Activated CD8-positive, alpha-beta memory T cell treated with anti-CD3 and anti-CD28 coated beads for 36 hours (primary cell): Measurements from ENCODE around the gene DOCK3. TPM values are rescaled to one million over a fixed set of nuclear protein-coding genes. Genes with fewer than 3 reads are reported as not detected.

Experiments used
- CTCF ChIA-PET: fragments of 350-600 bp; sonication (Branson Sonifier 250); formaldehyde crosslinking; loops from one replicate; lab custom pipeline; 2021; ENCODE audit warnings: antibody characterized with exemption; lab: Charles Lee
- POLR2A ChIA-PET: fragments of 350-600 bp; sonication (Branson Sonifier 250); formaldehyde crosslinking; loops from one replicate; lab custom pipeline; 2021; ENCODE audit warnings: antibody characterized with exemption; lab: Charles Lee
- total RNA-seq, 2 experiments: library from RNA; stranded (reverse); gene quantifications; one replicate each; pipeline ENCODE4 v1.2.3, GENCODE V29; 2021

Gene DOCK3
- total RNA-seq, 2 experiments from 2014 or later: 2.1 to 2.5 TPM

- ChIA-PET POLR2A (no interaction called here), CTCF (no interaction called here)
Observed at GRCh38 chr3:51391075-51391565, 716.4 kb downstream of the DOCK3 start, which contains the start of gene RBM15B. RBM15B (plus strand) TSS chr3:51391285; CDS start chr3:51391400, 115 bp downstream.

GRCh38 chr3:51391566-51392354, 717.0 kb downstream of the DOCK3 start:
- ChIA-PET POLR2A (no interaction called here), CTCF (no interaction called here)

GRCh38 chr3:51392355-51393133, 717.8 kb downstream of the DOCK3 start:
- ChIA-PET CTCF (interaction anchor here (0.7 kb wide), 1 partner anchor 12 kb away, joined by 3 read pairs; no protein-coding TSS in a partner anchor), POLR2A (interaction anchor here (0.6 kb wide), 1 partner anchor 1133 kb away, joined by 3 read pairs; no protein-coding TSS in a partner anchor)

- ChIA-PET POLR2A (interaction anchor here (0.6 to 1.9 kb wide), 2 partner anchors 8 to 1134 kb away, joined by 3 to 9 read pairs; partner anchors contain the start of gene MANF), CTCF (interaction anchor here (0.7 kb wide), 1 partner anchor 11 kb away, joined by 3 read pairs; no protein-coding TSS in a partner anchor)
Observed at GRCh38 chr3:51393134-51393495, 718.4 kb downstream of the DOCK3 start.

GRCh38 chr3:51393564-51393963, 718.8 kb downstream of the DOCK3 start:
- ChIA-PET CTCF (no interaction called here), POLR2A (interaction anchor here (1.9 kb wide), 1 partner anchor 8 kb away, joined by 9 read pairs; the partner anchor contains the start of gene MANF)

GRCh38 chr3:51394541-51394940, 719.8 kb downstream of the DOCK3 start:
- ChIA-PET POLR2A (interaction anchor here (1.9 kb wide), 1 partner anchor 9 kb away, joined by 9 read pairs; the partner anchor contains the start of gene MANF), CTCF (interaction anchor here (0.5 to 1.2 kb wide), 2 partner anchors 21 to 68 kb away, joined by 3 to 5 read pairs; no protein-coding TSS in a partner anchor)

GRCh38 chr3:51395493-51396213, 720.9 kb downstream of the DOCK3 start:
- ChIA-PET POLR2A (no interaction called here), CTCF (interaction anchor here (1.1 kb wide), 1 partner anchor 12 kb away, joined by 3 read pairs; no protein-coding TSS in a partner anchor)

- POLR2A ChIA-PET: interaction anchor here (0.5 kb wide), 1 partner anchor 104 kb away, joined by 3 read pairs; the partner anchor contains the start of gene DCAF1
- CTCF ChIA-PET: interaction anchor here (1.0 to 1.1 kb wide), 2 partner anchors 9 to 12 kb away, joined by 3 to 4 read pairs; no protein-coding TSS in a partner anchor
Observed at GRCh38 chr3:51396401-51396800, 721.7 kb downstream of the DOCK3 start.

GRCh38 chr3:51397392-51397791, 722.7 kb downstream of the DOCK3 start:
- ChIA-PET CTCF (interaction anchor here (0.7 to 1.0 kb wide), 2 partner anchors 10 to 38 kb away, joined by 3 to 4 read pairs; no protein-coding TSS in a partner anchor), POLR2A (no interaction called here)

GRCh38 chr3:51398595-51399310, 724.0 kb downstream of the DOCK3 start:
- CTCF ChIA-PET: interaction anchor here (1.4 kb wide), 1 partner anchor 36 kb away, joined by 3 read pairs; no protein-coding TSS in a partner anchor

GRCh38 chr3:51400166-51400565, 725.4 kb downstream of the DOCK3 start:
- CTCF ChIA-PET: no interaction called here
- POLR2A ChIA-PET: no interaction called here

More at GRCh38 chr3:51398595-51399310, 724.0 kb downstream of the DOCK3 start:
- POLR2A ChIA-PET: interaction anchor here (0.5 kb wide), 1 partner anchor 101 kb away, joined by 10 read pairs; the partner anchor contains the start of gene DCAF1

- ChIA-PET CTCF (no interaction called here), POLR2A (no interaction called here)
Observed at GRCh38 chr3:51401735-51402134, 727.0 kb downstream of the DOCK3 start.

GRCh38 chr3:51403675-51404074, 728.9 kb downstream of the DOCK3 start:
- ChIA-PET POLR2A (no interaction called here), CTCF (interaction anchor here (1.4 kb wide), 1 partner anchor 11 kb away, joined by 3 read pairs; no protein-coding TSS in a partner anchor)

- ChIA-PET CTCF (interaction anchor here (0.9 to 1.9 kb wide), 3 partner anchors 12 to 27 kb away, joined by 3 to 7 read pairs (median 4); no protein-coding TSS in a partner anchor), POLR2A (no interaction called here)
Observed at GRCh38 chr3:51408021-51408420, 733.3 kb downstream of the DOCK3 start.

- ChIA-PET POLR2A (no interaction called here), CTCF (interaction anchor here (1.9 kb wide), 1 partner anchor 19 kb away, joined by 7 read pairs; no protein-coding TSS in a partner anchor)
Observed at GRCh38 chr3:51408813-51409212, 734.1 kb downstream of the DOCK3 start.

- ChIA-PET CTCF (no interaction called here), POLR2A (interaction anchor here (0.5 kb wide), 1 partner anchor 58 kb away, joined by 5 read pairs; no protein-coding TSS in a partner anchor)
Observed at GRCh38 chr3:51422211-51422610, 747.5 kb downstream of the DOCK3 start.

GRCh38 chr3:51426921-51427320, 752.2 kb downstream of the DOCK3 start:
- ChIA-PET POLR2A (no interaction called here), CTCF (interaction anchor here (0.6 kb wide), 1 partner anchor 183 kb away, joined by 3 read pairs; no protein-coding TSS in a partner anchor)
